Measurements from ENCODE around the gene ENKD1. TPM values are rescaled to one million over a fixed set of nuclear protein-coding genes. Genes with fewer than 3 reads are reported as not detected.

The ENKD1 gene
- total and polyA plus RNA-seq, 5 donors = 8.6 to 12.9 (median 10.0) TPM

- Histone ChIP-seq H3K9me3 (ENCODE audit: control insufficient read depth, low read length) (no peaks in the 10 kb centered on the region), H3K4me3 (ENCODE audit: low read length) (no peak overlapping the region), H3K4me1 (ENCODE audit: control insufficient read depth, insufficient read depth, low read length) (peaks cover 5% of the 10 kb centered on the region), H3K27me3 (ENCODE audit: control insufficient read depth, insufficient read depth) (no peaks in the 10 kb centered on the region), H3K27ac (ENCODE audit: low read length) (no peak overlapping the region)
- DNase-seq (peak in 2 of 3 donors; percentile 62 to 71), ATAC-seq (no peak)
- WGBS = 84% methylated on average over 25 of the region's 25 CpGs
- intact Hi-C loops (cut with DNase I) = loop anchor here (10.0 kb wide), 2 partner anchors 99 to 139 kb away; partner anchors contain the start of genes CTCF (in 3 of the 4) and RIPOR1 (in 1 of the 4)
Observed at GRCh38 chr16:67663151-67663876, 3.2 kb downstream of the ENKD1 start.

GRCh38 chr16:67662653-67663010 is 3.9 kb downstream of the ENKD1 start:
- Histone ChIP-seq H3K4me3 (ENCODE audit: low read length) (no peak overlapping the region), H3K4me1 (ENCODE audit: control insufficient read depth, insufficient read depth, low read length) (peaks cover 4% of the 10 kb centered on the region), H3K27ac (ENCODE audit: low read length) (no peak overlapping the region), H3K9me3 (ENCODE audit: control insufficient read depth, low read length) (no peaks in the 10 kb centered on the region), H3K27me3 (ENCODE audit: control insufficient read depth, insufficient read depth) (no peaks in the 10 kb centered on the region)
- ATAC-seq (no peak), DNase-seq (no peak)
- intact Hi-C loops (cut with DNase I) = loop anchor here (10.0 kb wide), 2 partner anchors 98 to 138 kb away; partner anchors contain the start of genes CTCF (in 3 of the 4) and RIPOR1 (in 1 of the 4)

GRCh38 chr16:67661886-67662652 is 4.5 kb downstream of the ENKD1 start:
- ATAC-seq (no peak), DNase-seq (peak; percentile 28 to 66 (median 62))
- intact Hi-C loops (cut with DNase I) = loop anchor here (10.0 kb wide), 2 partner anchors 97 to 137 kb away; partner anchors contain the start of genes CTCF (in 3 of the 4) and RIPOR1 (in 1 of the 4)
- Histone ChIP-seq H3K4me1 (ENCODE audit: control insufficient read depth, insufficient read depth, low read length) (peaks cover 2% of the 10 kb centered on the region), H3K4me3 (ENCODE audit: low read length) (no peak overlapping the region), H3K9me3 (ENCODE audit: control insufficient read depth, low read length) (no peaks in the 10 kb centered on the region), H3K27ac (ENCODE audit: low read length) (no peak overlapping the region), H3K27me3 (ENCODE audit: control insufficient read depth, insufficient read depth) (no peaks in the 10 kb centered on the region)
- 94% methylated on average over 34 of the region's 34 CpGs for WGBS

GRCh38 chr16:67661101-67661761 is 5.3 kb downstream of the ENKD1 start:
- DNase-seq = peak in 2 of 3 donors; percentile 54 to 70
- peak overlapping the region; percentile 18 for H3K27ac ChIP-seq (ENCODE audit: low read length)
- H3K4me3 ChIP-seq (ENCODE audit: low read length) = peak overlapping the region; percentile 68
- no peaks in the 10 kb centered on the region for H3K9me3 ChIP-seq (ENCODE audit: control insufficient read depth, low read length)
- peaks cover 2% of the 10 kb centered on the region for H3K4me1 ChIP-seq (ENCODE audit: control insufficient read depth, insufficient read depth, low read length)
- ATAC-seq = no peak
- WGBS = 12% methylated on average over 39 of the region's 39 CpGs
- intact Hi-C loops (cut with DNase I) = loop anchor here (10.0 kb wide), 2 partner anchors 96 to 136 kb away; partner anchors contain the start of genes CTCF (in 3 of the 4) and RIPOR1 (in 1 of the 4)
- H3K27me3 ChIP-seq (ENCODE audit: control insufficient read depth, insufficient read depth) = no peaks in the 10 kb centered on the region

GRCh38 chr16:67660564-67661028 is 6.0 kb downstream of the ENKD1 start, which contains the start of gene PARD6A:
Gene PARD6A, plus strand, starts transcription at chr16:67660960. Its CDS starts 79 bp downstream, at chr16:67661039.
- under 1% methylated on average over 48 of the region's 48 CpGs for WGBS
- DNase-seq (peak; percentile 97 to 98 (median 98)), ATAC-seq (peak; percentile 91 to 93)
- H3K27ac ChIP-seq (ENCODE audit: low read length) = peak within 1 kb of the TSS; percentile 50
- intact Hi-C loops (cut with DNase I) = loop anchor here (10.0 kb wide), 2 partner anchors 96 to 136 kb away; partner anchors contain the start of genes CTCF (in 3 of the 4) and RIPOR1 (in 1 of the 4)
- H3K4me3 ChIP-seq (ENCODE audit: low read length) = peak within 1 kb of the TSS; percentile 68
- no peaks in the 10 kb centered on the region for H3K4me1 ChIP-seq (ENCODE audit: control insufficient read depth, insufficient read depth, low read length)
- no peaks in the 10 kb centered on the region for H3K27me3 ChIP-seq (ENCODE audit: control insufficient read depth, insufficient read depth)
- no peaks in the 10 kb centered on the region for H3K9me3 ChIP-seq (ENCODE audit: control insufficient read depth, low read length)

GRCh38 chr16:67659675-67660563 is 6.6 kb downstream of the ENKD1 start, which contains the start of gene ACD:
Gene ACD, minus strand, starts transcription at chr16:67660260. Its CDS starts 40 bp downstream, at chr16:67660220.
- intact Hi-C loops (cut with DNase I) = loop anchor here (10.0 kb wide), 2 partner anchors 95 to 135 kb away; partner anchors contain the start of genes CTCF (in 3 of the 4) and RIPOR1 (in 1 of the 4)
- Histone ChIP-seq H3K4me1 (ENCODE audit: control insufficient read depth, insufficient read depth, low read length) (no peaks in the 10 kb centered on the region), H3K9me3 (ENCODE audit: control insufficient read depth, low read length) (no peaks in the 10 kb centered on the region), H3K27ac (ENCODE audit: low read length) (peak within 1 kb of the TSS; percentile 50), H3K27me3 (ENCODE audit: control insufficient read depth, insufficient read depth) (no peaks in the 10 kb centered on the region), H3K4me3 (ENCODE audit: low read length) (peak within 1 kb of the TSS; percentile 68)
- under 1% methylated on average over 83 of the region's 83 CpGs for WGBS
- ATAC-seq = peak; percentile 90 to 92
- peak; percentile 92 to 97 (median 96) for DNase-seq

- Histone ChIP-seq H3K27me3 (ENCODE audit: control insufficient read depth, insufficient read depth) (no peaks in the 10 kb centered on the region), H3K4me3 (ENCODE audit: low read length) (peak overlapping the region; percentile 68), H3K9me3 (ENCODE audit: control insufficient read depth, low read length) (no peaks in the 10 kb centered on the region), H3K4me1 (ENCODE audit: control insufficient read depth, insufficient read depth, low read length) (no peaks in the 10 kb centered on the region), H3K27ac (ENCODE audit: low read length) (no peak overlapping the region)
- ATAC-seq = no peak
- intact Hi-C loops (cut with DNase I) = no loop called here
- DNase-seq = peak in 2 of 3 donors; percentile 47 to 59
- WGBS = 37% methylated on average over 21 of the region's 21 CpGs
Observed at GRCh38 chr16:67658849-67659674, 7.5 kb downstream of the ENKD1 start.

- 93% methylated on average over 18 of the region's 18 CpGs for WGBS
- ATAC-seq = no peak
- H3K27me3 ChIP-seq (ENCODE audit: control insufficient read depth, insufficient read depth) = no peaks in the 10 kb centered on the region
- H3K27ac ChIP-seq (ENCODE audit: low read length) = no peak overlapping the region
- H3K4me3 ChIP-seq (ENCODE audit: low read length) = no peak overlapping the region
- H3K9me3 ChIP-seq (ENCODE audit: control insufficient read depth, low read length) = no peaks in the 10 kb centered on the region
- intact Hi-C loops (cut with DNase I) = no loop called here
- peak in 2 of 3 donors; percentile 49 to 53 for DNase-seq
- peaks cover 2% of the 10 kb centered on the region for H3K4me1 ChIP-seq (ENCODE audit: control insufficient read depth, insufficient read depth, low read length)
Observed at GRCh38 chr16:67657751-67658518, 8.6 kb downstream of the ENKD1 start.

Measured in right cardiac atrium (tissue), 5 donors.